Lower leg skin (tissue), 3 donors: ENCODE data around the gene CENATAC.

Source experiments
- POLR2A ChIP-seq, 2 donors: fragments of 450-650 bp; IDR thresholded peaks; one replicate each; pipeline ENCODE4 v1.6.1; 2016 to 2017; ENCODE audit warnings: antibody characterized with exemption in 2 of 2, mild to moderate bottlenecking in 1 of 2, moderate library complexity in 1 of 2
- TF ChIP-seq, protein P1 (sequence below), 3 donors: fragments of 450-650 bp; IDR thresholded peaks; one replicate each; pipeline ENCODE4 v1.5.1; 2016; ENCODE audit warnings: antibody characterized with exemption in 3 of 3, mild to moderate bottlenecking in 3 of 3, moderate library complexity in 2 of 3

DNA sequence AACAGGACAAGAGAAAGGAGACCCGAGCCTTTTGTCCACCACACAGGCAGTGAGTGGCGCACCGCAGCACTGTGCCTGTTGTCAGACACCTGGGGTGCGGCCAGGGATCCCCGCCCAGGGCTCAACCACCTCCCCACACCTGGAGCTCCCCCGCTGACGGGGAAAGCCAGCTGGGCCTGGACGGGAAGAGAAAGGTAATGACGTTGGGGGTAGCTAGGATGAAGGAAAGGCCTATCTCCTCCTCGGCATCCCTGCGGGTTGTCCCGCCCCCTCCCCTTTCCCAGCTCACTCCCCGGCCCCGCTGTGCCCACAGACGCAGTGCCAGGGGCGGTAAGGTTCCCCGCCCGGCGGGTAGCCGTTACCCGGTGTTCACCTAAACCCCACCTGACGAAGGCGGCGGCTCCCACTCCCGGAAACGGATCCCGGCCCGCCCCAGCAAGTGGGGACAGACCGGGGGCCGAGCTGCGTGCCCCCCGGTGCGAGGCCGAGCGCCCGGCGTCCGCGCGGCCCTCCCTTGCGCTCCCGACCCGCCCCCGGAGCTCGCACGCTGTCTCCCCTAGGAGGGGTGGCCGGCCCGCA, 58.6 kb downstream of the CENATAC start:
- TF ChIP-seq, protein P1, sequence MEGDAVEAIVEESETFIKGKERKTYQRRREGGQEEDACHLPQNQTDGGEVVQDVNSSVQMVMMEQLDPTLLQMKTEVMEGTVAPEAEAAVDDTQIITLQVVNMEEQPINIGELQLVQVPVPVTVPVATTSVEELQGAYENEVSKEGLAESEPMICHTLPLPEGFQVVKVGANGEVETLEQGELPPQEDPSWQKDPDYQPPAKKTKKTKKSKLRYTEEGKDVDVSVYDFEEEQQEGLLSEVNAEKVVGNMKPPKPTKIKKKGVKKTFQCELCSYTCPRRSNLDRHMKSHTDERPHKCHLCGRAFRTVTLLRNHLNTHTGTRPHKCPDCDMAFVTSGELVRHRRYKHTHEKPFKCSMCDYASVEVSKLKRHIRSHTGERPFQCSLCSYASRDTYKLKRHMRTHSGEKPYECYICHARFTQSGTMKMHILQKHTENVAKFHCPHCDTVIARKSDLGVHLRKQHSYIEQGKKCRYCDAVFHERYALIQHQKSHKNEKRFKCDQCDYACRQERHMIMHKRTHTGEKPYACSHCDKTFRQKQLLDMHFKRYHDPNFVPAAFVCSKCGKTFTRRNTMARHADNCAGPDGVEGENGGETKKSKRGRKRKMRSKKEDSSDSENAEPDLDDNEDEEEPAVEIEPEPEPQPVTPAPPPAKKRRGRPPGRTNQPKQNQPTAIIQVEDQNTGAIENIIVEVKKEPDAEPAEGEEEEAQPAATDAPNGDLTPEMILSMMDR (IDR thresholded peaks at IDR 0.05): no peak
- no peak for TF ChIP-seq POLR2A (IDR thresholded peaks at IDR 0.05)
